ENCODE results near the gene MAP2.

The MAP2 gene

GRCh38 chr2:209610631-209611030 lies 186.8 kb downstream of the MAP2 start:
- no peak for DNase-seq (ENCODE audit: low read depth)
- no peak for TF ChIP-seq CTCF (IDR thresholded peaks at IDR 0.05; ENCODE audit: control insufficient read depth, insufficient read depth, low read depth, low read length, missing control alignments)
- no peak overlapping the region for H3K4me3 ChIP-seq (ENCODE audit: control insufficient read depth, low read depth, low read length)

- no peak for DNase-seq (ENCODE audit: low read depth)
- no peak overlapping the region for H3K4me3 ChIP-seq (ENCODE audit: control insufficient read depth, low read depth, low read length)
- no peak for TF ChIP-seq CTCF (IDR thresholded peaks at IDR 0.05; ENCODE audit: control insufficient read depth, insufficient read depth, low read depth, low read length, missing control alignments)
Measured at GRCh38 chr2:209613649-209614305, 189.9 kb downstream of the MAP2 start.

GRCh38 chr2:209614690-209615369 lies 191.0 kb downstream of the MAP2 start:
- H3K4me3 ChIP-seq (ENCODE audit: control insufficient read depth, low read depth, low read length), result no peak overlapping the region
- TF ChIP-seq CTCF (IDR thresholded peaks at IDR 0.05; ENCODE audit: control insufficient read depth, insufficient read depth, low read depth, low read length, missing control alignments), result no peak
- no peak for DNase-seq (ENCODE audit: low read depth)

- no peak for TF ChIP-seq CTCF (IDR thresholded peaks at IDR 0.05; ENCODE audit: control insufficient read depth, insufficient read depth, low read depth, low read length, missing control alignments)
- no peak overlapping the region for H3K4me3 ChIP-seq (ENCODE audit: control insufficient read depth, low read depth, low read length)
- no peak for DNase-seq (ENCODE audit: low read depth)
Measured at GRCh38 chr2:209619782-209620181, 195.9 kb downstream of the MAP2 start.

- no peak overlapping the region for H3K4me3 ChIP-seq (ENCODE audit: control insufficient read depth, low read depth, low read length)
- TF ChIP-seq CTCF (IDR thresholded peaks at IDR 0.05; ENCODE audit: control insufficient read depth, insufficient read depth, low read depth, low read length, missing control alignments), result no peak
- DNase-seq (ENCODE audit: low read depth), result no peak
Measured at GRCh38 chr2:209624192-209624938, 200.5 kb downstream of the MAP2 start.

- no peak for DNase-seq (ENCODE audit: low read depth)
- no peak overlapping the region for H3K4me3 ChIP-seq (ENCODE audit: control insufficient read depth, low read depth, low read length)
- no peak for TF ChIP-seq CTCF (IDR thresholded peaks at IDR 0.05; ENCODE audit: control insufficient read depth, insufficient read depth, low read depth, low read length, missing control alignments)
Measured at GRCh38 chr2:209629597-209629996, 205.8 kb downstream of the MAP2 start.
